Caki2 (cell line): ENCODE results near the gene PDGFD. TPM values are rescaled to one million over a fixed set of nuclear protein-coding genes. Genes with fewer than 3 reads are reported as not detected.

Experiments used
- DNase-seq: peaks from one replicate; pipeline ENCODE4 v3.0.0-alpha.2; 2015; ENCODE audit warnings: low read depth
- in situ Hi-C: cut with HindIII; loops from 2 replicates; pipeline ENCODE4 v1.10.0; 2016; ENCODE audit warnings: low sequenced_read_pairs, low pct_unique_long_range_greater_than_20kb, mixed read lengths
- total RNA-seq: library from RNA; depleted of rRNA; stranded (reverse); fragments of >200 nt; shearing (Covaris generic); gene quantifications from 2 replicates; pipeline ENCODE4 v1.2.3, GENCODE V29; 2014; ENCODE audit warnings: low replicate concordance

Gene PDGFD
- total RNA-seq, 1 experiment from 2014 or later: 13.1 TPM

DNA sequence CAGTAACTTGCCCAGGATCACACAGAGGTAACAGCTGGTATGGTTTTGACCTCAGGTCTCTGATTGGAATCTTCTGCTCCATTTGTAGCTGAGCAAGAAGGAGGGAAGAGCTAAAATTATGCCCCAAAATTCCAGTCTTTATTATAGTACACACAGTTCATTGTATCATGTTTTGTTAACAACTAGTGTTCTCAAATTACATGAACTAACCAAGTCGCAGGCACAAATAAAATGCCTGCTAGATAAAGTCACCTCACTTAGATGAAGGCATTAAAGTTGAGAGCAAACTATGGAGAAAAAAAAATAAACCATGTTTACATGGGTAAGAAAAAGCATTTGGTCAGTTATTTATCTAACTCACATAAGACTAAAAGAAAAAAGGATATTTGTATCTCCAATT is 58.8 kb downstream of the PDGFD start:
- in situ Hi-C loops: no loop called here
- no peak for DNase-seq

DNA sequence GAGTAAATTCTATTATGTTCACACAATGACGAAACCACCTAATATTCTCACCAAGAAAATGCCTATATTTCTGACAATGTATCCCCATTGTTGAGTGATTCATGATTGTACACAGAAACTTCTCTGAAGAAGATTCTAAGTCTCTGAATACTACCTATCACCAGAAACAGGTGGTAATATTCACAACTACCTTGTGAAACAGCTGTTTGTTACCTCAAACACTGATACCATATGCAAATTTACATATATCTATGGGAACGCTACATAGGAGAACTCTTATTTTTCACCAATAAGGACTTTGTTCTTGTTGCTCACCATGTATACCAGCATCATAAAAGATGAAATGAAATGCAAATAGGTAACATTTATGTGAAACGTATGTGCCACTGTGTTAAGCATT is 59.3 kb downstream of the PDGFD start:
- DNase-seq: no peak
- in situ Hi-C loops: no loop called here

DNA sequence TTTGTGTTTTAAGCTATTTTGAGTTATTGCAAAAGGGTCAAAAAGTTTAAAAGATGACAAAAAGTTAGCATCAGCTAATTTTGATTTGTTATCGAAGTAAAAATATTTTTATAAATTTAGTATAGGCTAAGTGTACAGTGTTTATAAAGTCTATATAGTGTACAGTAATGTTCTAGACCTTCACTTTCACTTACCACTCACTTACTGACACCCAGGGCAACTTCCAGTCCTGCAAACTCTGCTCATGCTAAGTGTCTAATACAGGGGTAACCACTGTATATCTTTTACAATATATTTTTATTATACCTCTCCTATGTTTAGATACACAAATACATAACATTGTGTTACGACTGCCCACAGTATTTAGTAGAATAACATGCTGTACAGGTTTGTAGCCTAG is 59.7 kb downstream of the PDGFD start:
- in situ Hi-C loops: no loop called here
- no peak for DNase-seq

DNA sequence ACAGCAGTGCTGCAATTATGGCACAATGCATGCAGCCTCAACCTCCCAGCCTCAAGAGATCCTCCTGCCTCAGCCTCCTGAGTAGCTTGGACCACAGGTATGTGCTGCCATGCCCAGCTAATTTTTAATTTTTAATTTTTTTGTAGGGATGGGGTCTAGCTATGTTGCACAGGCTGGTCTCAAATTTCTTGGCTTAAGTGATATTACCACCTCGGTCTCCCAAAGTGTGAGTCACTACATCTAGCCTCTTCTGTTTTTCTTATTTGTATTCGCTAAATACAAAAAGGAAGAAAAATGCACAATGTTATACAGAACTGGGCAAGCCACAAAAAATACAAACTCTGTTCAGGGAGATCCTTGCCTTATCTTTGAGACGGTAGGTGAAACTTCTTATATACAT is 65.4 kb downstream of the PDGFD start:
- no peak for DNase-seq
- in situ Hi-C loops: no loop called here

DNA sequence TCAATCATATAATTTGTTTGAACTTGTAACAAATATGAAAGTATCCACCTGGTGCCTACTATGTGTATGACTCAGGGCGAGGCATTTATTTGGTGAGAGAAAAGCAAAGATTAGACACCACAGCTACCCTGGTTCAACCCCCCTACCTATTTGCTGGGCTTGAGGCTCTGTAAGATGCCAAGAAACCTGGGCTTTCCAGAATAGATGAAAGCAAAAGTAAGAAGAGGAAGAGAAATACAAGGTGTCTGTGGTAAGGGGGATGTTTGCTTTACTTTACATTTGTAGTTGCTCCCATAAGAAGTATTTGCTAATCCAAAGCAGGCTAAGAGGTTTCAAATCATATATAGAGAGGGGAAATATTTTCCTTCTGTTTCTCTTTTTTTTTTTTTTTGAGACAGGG is 65.8 kb downstream of the PDGFD start:
- in situ Hi-C loops: no loop called here

DNA sequence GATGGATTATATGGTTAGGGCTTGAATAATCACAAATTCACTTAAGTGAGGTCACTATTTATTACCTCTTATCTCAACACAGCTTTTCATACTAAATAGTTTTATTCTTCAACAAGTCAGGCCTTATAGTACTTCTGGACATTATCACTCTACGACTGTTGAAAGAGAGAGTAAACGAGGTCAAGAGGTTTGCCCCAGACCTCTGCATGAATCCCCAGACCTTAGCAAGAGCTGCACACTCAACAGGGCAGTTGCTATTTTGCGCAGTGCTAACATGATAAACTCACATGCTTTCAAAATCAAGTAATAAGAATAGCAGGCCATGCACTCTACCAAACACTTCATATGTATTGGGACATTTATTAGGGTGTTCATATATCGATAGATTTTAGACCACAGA is 67.0 kb downstream of the PDGFD start:
- in situ Hi-C loops: no loop called here
- no peak for DNase-seq

More for the DNA sequence above, 65.8 kb downstream of the PDGFD start:
- DNase-seq: no peak

DNA sequence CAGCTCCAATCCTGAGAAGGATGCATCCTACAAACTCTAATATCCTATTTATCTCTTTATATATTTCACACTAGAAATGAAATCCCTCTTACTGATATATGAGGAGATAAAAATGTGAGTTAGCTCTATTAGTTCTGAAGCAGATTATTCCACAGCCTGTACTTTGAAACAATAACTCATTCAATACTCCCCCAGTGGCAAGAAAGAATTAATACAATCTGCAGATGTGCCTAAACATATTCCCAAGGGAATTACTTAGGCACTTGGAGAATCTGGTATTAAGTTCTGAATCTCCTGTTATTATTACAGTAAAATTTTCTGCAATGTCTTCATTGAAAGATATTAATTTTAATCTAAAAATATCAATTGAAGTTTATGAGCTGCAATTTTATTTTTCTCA is 68.2 kb downstream of the PDGFD start:
- no peak for DNase-seq
- in situ Hi-C loops: no loop called here

DNA sequence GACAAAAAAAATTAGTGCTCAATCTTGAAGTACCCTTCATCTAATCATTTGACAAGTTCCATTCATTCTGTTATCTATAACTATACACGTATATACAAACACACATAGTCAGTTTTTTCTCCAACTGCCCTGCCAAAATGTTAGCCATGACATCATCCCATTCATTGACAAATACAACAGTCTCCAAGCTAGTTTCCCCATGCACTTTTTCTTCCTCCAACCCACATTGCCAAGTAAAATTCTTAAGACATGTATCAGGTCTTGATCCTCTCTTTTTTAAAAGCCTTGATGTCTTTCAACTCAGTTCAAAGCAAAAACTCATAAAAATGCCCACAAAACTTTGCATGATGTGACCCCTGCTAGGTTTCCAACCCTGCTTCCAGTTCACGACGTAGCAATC is 69.4 kb downstream of the PDGFD start:
- in situ Hi-C loops: no loop called here

DNA sequence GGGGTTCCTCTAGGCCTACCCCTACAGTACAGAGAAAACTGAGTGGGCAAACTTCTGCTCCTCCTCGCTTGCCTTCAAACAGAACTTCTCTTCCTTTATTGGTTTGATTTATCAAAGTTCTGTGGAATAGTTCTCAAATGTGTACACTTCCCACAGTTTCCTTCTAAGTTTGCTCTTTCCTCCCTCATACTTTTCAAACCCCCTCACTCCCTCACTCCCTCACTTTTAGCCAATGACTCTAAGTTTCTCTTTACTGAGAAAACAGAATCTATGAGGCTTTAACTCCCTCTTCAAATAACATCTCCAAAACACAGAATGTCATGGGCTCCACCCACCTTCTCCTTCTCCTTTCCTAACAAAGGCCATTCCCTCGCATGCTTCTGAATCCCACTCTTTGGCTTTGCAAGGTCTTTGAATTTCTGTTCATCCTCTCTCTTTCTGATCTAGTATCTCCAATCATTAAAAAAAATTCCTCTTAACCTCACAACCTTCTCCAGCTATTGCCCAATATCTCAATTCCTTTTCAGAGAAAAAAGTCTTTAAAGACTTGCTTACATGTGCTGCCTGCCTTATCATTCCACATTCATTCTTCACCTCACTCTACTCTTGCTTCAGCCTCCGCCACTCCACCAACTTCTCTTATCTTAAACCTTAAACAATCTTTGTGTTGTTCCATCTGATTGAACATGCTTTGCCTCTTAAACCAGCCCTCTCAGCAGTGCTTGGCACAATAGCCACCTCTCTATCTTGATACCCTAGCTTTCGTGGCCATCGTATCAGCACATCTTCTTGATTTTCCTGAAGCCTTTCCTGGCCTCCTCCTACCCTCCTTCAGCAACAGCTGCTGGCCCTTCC is 70.3 kb downstream of the PDGFD start:
- in situ Hi-C loops: no loop called here
- no peak for DNase-seq

More for the DNA sequence above, 69.4 kb downstream of the PDGFD start:
- DNase-seq: no peak

DNA sequence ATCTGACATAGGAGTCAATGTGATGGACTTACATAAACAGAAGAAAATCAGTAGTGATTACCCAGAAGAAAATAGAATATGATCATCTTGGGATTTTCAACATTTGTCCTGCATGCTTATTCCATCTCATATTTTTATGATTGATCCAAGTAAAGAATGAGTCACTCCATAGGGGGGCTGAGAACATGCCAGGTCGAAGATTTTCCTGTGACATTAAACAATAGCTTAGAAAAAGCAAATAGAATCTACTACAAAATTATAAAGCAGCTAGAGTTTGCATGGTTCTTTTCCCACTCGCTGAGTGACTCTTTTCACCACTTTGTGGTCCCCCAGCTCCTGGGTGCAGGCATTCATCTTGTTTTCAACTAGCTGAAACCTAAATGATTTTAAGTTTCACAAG is 71.2 kb downstream of the PDGFD start:
- in situ Hi-C loops: no loop called here
- no peak for DNase-seq

DNA sequence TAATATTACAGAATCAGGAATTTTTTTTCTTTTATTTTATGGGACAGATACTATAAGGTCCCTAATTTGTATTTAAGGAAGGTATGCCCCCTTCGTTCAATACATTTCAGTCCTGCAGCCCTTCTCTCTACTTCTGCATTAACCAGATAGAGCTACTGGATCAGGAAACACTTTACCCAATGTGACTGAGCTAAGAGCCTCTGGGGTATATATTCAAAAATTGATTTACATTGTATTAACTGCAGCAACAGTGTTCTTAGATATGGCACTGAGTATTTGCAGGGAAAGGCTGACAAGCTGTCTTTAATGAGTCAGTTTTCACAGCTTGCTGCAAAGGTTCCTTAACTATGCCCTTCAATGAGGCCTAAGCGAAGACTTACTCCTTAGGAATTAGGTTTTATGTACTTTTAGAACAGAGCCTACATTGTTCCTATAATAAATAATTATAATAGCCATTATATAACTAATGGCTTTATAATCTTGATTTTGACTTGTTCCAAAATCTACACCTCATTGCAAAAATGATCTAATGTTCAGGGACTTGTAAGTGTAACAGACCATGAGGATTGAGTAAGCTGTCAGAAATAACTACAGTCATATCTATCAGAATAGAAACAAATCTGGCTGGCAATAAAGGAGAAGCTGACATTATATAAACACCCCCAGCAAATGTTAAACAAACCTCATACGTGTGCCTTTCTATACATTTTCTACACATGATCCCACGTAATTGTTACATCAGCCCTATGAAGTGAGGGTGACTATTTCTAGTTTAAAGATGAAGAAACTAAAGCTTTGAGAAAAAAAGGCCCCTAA is 72.5 kb downstream of the PDGFD start:
- in situ Hi-C loops: no loop called here
- no peak for DNase-seq

DNA sequence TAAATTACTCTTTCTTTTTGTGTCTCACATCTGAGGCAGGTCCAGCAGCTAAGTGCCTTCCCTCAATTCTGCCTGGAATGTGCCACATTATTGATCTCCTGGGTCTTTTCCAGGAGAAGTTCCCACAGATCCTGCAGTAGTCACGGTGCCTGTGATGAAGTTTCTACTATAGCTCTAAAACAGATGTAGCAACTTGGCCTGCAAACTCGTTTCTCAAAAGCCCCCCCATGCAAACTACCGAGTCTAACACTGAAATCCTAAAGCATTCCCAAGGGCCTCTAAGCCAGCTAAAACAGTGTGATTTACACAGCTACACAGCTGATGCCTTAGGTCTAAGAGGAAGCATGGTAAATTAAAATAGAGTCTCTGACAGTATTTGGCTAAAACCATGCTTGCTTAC is 73.2 kb downstream of the PDGFD start:
- DNase-seq: no peak

DNA sequence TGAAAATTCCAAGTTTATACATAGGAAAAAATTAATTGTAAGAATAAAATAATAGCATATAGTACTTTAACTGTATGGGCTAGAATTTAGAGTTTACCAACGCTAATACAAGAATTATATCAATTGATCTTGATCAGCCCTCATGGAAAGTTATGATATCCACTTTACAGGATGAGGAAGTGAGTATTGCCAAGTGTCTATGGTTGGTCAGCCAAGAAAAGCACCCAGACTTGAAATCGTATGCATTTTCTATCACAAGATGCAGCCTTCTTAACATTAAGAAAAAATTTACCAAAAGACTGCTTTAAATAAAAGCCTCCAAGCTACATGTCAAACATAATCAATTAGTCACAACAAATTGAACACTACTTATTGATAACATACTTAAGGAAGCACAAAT is 74.5 kb downstream of the PDGFD start:
- in situ Hi-C loops: no loop called here
- no peak for DNase-seq

More for the DNA sequence above, 73.2 kb downstream of the PDGFD start:
- in situ Hi-C loops: no loop called here

DNA sequence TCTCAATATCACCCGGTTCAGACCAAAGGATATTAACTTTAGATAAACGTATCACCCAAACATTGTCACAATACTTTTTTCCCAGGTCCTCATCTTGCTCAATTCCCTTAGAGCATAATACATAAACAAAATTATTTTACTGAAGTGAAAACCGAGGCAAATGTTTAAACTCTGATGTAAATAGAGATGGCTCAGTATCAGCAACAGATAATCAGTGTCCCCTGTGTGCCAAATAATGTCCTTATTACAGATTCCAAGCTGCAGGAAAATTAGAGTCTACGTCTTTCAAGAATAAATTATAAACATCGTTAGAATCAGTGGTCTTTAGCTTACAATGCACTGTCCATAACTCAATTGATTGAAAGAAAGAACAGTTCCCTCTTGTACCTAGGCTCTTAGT is 77.3 kb downstream of the PDGFD start:
- in situ Hi-C loops: no loop called here

DNA sequence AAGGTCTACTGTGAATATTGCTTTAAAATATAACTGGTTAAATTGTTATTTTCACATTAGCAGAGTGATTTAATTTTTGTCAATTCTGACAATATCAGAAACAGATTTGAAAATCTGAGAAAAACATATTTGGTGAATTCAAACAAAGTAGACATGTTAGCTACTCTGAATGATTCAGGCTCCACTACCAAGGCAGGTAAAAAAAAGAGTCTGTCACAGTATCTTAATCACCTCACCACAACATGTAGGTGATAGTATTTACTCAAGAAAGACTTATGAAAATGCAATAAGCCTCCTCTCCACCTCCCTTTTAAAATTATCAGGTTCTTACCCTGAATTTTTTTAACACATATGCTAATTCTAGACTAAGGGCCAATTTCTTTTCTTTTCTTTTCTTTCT is 85.0 kb downstream of the PDGFD start:
- in situ Hi-C loops: no loop called here

More for the DNA sequence above, 77.3 kb downstream of the PDGFD start:
- DNase-seq: no peak

DNA sequence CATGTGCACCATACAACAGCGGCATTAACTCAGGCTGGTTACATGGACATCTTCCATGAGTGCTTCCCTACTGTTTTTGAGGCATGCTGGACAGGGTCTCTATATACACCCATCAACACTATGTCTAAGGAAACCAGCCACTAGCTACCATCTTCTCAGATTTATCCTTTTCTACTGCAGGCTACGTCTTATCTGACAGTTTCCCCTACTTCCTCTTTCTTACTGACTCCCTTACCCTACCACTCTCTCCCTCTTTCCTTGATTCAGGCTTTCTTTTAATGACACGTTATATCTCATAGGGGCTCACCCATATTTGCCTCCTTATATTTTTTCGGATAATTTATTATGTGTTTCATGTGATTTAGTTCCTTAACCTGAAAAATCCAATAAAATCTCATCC is 85.7 kb downstream of the PDGFD start:
- DNase-seq: no peak
- in situ Hi-C loops: no loop called here

More for the DNA sequence above, 85.0 kb downstream of the PDGFD start:
- DNase-seq: no peak

DNA sequence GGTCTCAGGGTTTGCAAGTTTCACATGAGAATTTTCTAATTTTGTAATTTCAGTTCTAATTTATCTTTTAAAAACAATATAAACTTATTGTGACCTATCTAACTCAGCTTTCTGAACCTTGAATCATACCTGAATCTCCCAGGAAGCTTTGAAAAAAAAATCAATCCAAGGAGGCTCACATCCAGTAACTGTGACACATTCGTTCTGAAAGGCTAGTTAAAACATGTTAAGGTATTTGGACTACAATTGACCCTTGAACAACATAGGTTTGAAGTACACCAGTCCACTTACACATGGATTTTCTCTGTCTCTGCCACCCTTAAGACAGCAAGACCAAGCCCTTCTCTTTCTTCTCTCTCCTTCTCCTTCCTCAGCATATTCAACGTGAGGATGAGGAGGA is 87.5 kb downstream of the PDGFD start:
- in situ Hi-C loops: no loop called here
- no peak for DNase-seq

DNA sequence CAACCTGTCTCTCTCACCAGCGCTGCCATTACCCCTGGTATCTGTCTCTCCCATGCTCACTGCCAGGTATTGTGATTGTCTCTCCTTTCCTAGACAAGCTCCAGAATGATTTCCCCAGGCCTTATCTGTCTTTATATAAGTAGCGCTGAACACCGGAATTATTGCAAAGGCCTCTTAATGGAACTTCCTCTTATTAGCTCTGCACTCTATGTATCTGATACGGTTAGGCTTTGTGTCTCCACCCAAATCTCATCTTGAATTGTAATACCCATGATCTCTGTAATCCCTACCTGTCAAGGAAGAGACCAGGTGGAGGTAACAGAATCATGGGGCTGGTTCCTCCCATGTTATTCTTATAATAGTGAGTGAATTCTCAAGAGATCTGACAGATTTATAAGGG is 88.2 kb downstream of the PDGFD start:
- in situ Hi-C loops: no loop called here
- DNase-seq: no peak

DNA sequence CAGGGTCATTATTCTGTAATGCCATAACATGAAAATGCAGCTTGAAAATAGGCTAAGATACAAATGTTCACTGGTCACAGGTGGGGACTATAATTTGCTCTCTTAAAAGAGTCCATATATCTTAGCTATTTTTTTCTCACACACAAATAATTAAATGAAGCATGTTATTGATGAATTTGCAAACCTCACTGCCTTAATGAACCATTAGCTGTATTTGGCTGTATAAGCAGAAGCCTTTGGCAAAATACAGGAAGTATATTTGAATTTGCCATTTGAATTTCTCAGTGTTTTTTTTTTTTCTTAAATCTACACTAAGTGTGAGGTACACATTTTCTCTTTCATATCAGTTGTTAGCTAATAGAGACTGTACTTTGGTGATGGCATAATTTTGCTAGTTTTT is 88.9 kb downstream of the PDGFD start:
- no peak for DNase-seq
- in situ Hi-C loops: no loop called here
